Neutrophil (primary cell): Measurements from ENCODE around the gene MICAL3.

Experiments
- H3K27ac ChIP-seq: fragments of 200-600 bp; sonication (generic); 2 replicates; pipeline ENCODE4 v1.5.1; 2016; ENCODE audit warnings: mild to moderate bottlenecking, moderate library complexity
- H3K27me3 ChIP-seq: fragments of 200-600 bp; sonication (generic); 2 replicates; pipeline ENCODE4 v1.6.0; 2016; ENCODE audit warnings: mild to moderate bottlenecking
- H3K36me3 ChIP-seq: fragments of 200-600 bp; sonication (generic); 2 replicates; pipeline ENCODE4 v1.5.1; 2017
- H3K4me1 ChIP-seq, 2 experiments: fragments of 200-600 bp in 1 of 2; sonication (generic) in 1 of 2; 1 replicate in 1 of 2; 2 replicates in 1 of 2; pipeline versions ENCODE4 v1.5.1 to v1.6.1; 2013 to 2016; ENCODE audit warnings: low read depth in 1 of 2, low read length in 1 of 2, mild to moderate bottlenecking in 1 of 2, moderate library complexity in 1 of 2; ENCODE audit not compliant: control insufficient read depth in 1 of 2, insufficient read depth in 1 of 2
- H3K4me3 ChIP-seq, 2 experiments: fragments of 200-600 bp in 1 of 2; sonication (generic) in 1 of 2; 1 replicate in 1 of 2; 2 replicates in 1 of 2; pipeline ENCODE4 v1.5.1; 2013 to 2016; ENCODE audit warnings: low read depth in 1 of 2, low read length in 1 of 2, mild to moderate bottlenecking in 1 of 2, moderate library complexity in 1 of 2
- H3K9me3 ChIP-seq: fragments of 200-600 bp; sonication (generic); 2 replicates; pipeline ENCODE4 v1.5.1; 2016
- TF ChIP-seq, protein P1 (sequence below): fragments of 200-600 bp; sonication (generic); IDR thresholded peaks from 2 replicates; pipeline ENCODE4 v1.5.1; 2016; ENCODE audit warnings: antibody characterized with exemption

MICAL3 gene

GRCh38 chr22:17896586-17896985 is 127.8 kb downstream of the MICAL3 start:
- no peaks in the 10 kb centered on the region for H3K27me3 ChIP-seq
- no peaks in the 10 kb centered on the region for H3K9me3 ChIP-seq
- no peak overlapping the region for H3K27ac ChIP-seq
- TF ChIP-seq, protein P1, sequence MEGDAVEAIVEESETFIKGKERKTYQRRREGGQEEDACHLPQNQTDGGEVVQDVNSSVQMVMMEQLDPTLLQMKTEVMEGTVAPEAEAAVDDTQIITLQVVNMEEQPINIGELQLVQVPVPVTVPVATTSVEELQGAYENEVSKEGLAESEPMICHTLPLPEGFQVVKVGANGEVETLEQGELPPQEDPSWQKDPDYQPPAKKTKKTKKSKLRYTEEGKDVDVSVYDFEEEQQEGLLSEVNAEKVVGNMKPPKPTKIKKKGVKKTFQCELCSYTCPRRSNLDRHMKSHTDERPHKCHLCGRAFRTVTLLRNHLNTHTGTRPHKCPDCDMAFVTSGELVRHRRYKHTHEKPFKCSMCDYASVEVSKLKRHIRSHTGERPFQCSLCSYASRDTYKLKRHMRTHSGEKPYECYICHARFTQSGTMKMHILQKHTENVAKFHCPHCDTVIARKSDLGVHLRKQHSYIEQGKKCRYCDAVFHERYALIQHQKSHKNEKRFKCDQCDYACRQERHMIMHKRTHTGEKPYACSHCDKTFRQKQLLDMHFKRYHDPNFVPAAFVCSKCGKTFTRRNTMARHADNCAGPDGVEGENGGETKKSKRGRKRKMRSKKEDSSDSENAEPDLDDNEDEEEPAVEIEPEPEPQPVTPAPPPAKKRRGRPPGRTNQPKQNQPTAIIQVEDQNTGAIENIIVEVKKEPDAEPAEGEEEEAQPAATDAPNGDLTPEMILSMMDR, result no peak
- H3K4me1 ChIP-seq, result no peaks in the 10 kb centered on the region
- no peaks in the 10 kb centered on the region for H3K36me3 ChIP-seq
- H3K4me3 ChIP-seq, result no peak overlapping the region

GRCh38 chr22:17893900-17894535 is 130.3 kb downstream of the MICAL3 start:
- no peak overlapping the region for H3K4me3 ChIP-seq
- H3K4me1 ChIP-seq, result no peaks in the 10 kb centered on the region
- TF ChIP-seq, protein P1, result no peak
- H3K27me3 ChIP-seq, result no peaks in the 10 kb centered on the region
- H3K27ac ChIP-seq, result no peak overlapping the region
- no peaks in the 10 kb centered on the region for H3K9me3 ChIP-seq
- no peaks in the 10 kb centered on the region for H3K36me3 ChIP-seq

- Histone ChIP-seq H3K27me3 (no peaks in the 10 kb centered on the region), H3K27ac (no peak overlapping the region), H3K4me3 (no peak overlapping the region), H3K4me1 (no peaks in the 10 kb centered on the region), H3K9me3 (no peaks in the 10 kb centered on the region), H3K36me3 (no peaks in the 10 kb centered on the region)
- TF ChIP-seq, protein P1, result no peak
These were observed 132.0 kb downstream of the MICAL3 start for GRCh38 chr22:17892376-17892775.

- H3K27me3 ChIP-seq, result no peaks in the 10 kb centered on the region
- no peak overlapping the region for H3K4me3 ChIP-seq
- H3K4me1 ChIP-seq, result no peaks in the 10 kb centered on the region
- H3K9me3 ChIP-seq, result no peaks in the 10 kb centered on the region
- H3K36me3 ChIP-seq, result no peaks in the 10 kb centered on the region
- TF ChIP-seq, protein P1, result no peak
- H3K27ac ChIP-seq, result no peak overlapping the region
These were observed 132.7 kb downstream of the MICAL3 start for GRCh38 chr22:17891481-17892167.

- Histone ChIP-seq H3K4me3 (no peak overlapping the region), H3K27ac (no peak overlapping the region), H3K36me3 (no peaks in the 10 kb centered on the region), H3K27me3 (no peaks in the 10 kb centered on the region), H3K9me3 (no peaks in the 10 kb centered on the region), H3K4me1 (no peaks in the 10 kb centered on the region)
- TF ChIP-seq, protein P1, result no peak
These were observed 133.5 kb downstream of the MICAL3 start for GRCh38 chr22:17890892-17891291.
